ENCODE measurements around the gene SPO11. TPM values are rescaled to one million over a fixed set of nuclear protein-coding genes. Genes with fewer than 3 reads are reported as not detected.

SPO11 gene
- total and polyA plus RNA-seq, 10 of the 15 experiments (the other 5 are each of a cell fraction or from before 2014, with no cell fraction given): not detected

DNA sequence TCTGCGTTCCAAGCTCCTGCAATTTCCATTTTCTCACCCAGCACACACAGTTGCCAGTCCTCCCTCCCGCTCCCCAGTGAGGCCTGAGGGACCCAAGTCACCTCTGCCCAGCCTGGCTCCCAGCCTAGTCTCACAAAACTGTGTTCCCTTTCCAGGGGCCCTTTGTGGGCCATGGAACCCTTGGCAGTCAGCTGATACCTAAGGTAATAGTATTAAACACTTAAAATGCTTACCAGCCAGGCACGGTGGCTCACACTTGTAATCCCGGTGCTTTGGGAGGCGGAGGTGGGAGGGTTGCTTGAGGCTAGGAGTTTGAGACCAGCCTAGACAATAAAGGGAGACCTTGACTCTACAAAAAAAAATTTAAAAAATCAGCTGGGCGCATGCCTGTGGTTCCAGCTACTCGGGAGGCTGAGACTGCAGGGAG is 58.4 kb downstream of the SPO11 start:
- Histone ChIP-seq H3K9me3 (replicated peaks; ENCODE audit: control insufficient read depth, insufficient read depth, low read length) (no peaks in the 10 kb centered on the region), H3K4me2 (ENCODE audit: control insufficient read depth, insufficient read depth) (no peak overlapping the region), H3K4me3 (no peak overlapping the region), H2AFZ (ENCODE audit: control insufficient read depth, low read depth, low read length) (no peak overlapping the region), H3K4me1 (ENCODE audit: control insufficient read depth, insufficient read depth, low read length) (peaks cover 18% of the 10 kb centered on the region), H3K36me3 (ENCODE audit: control insufficient read depth in 2 of 2, insufficient read depth in 2 of 2, low read length in 1 of 2) (peaks cover 0 to 2% of the 10 kb centered on the region in 2 experiments; a peak in 2 of 4 replicates), H3K79me2 (ENCODE audit: control insufficient read depth, insufficient read depth, low read length) (peaks cover 15% of the 10 kb centered on the region), H3K27ac (ENCODE audit: control insufficient read depth, insufficient read depth) (no peak overlapping the region), H3K27me3 (replicated peaks in 1 of 2; ENCODE audit: control insufficient read depth in 2 of 2, insufficient read depth in 2 of 2, low read length in 1 of 2) (no peaks in the 10 kb centered on the region), H4K20me1 (ENCODE audit: control insufficient read depth, insufficient read depth) (no peaks in the 10 kb centered on the region), H3K9ac (ENCODE audit: control insufficient read depth, insufficient read depth, low read length) (no peak overlapping the region)
- TF ChIP-seq ZZZ3 (IDR thresholded peaks at IDR 0.05; ENCODE audit: control insufficient read depth, insufficient read length, low read depth): no peak
- no peak for TF ChIP-seq SP1 (IDR thresholded peaks at IDR 0.05; ENCODE audit: low read depth, low read length)
- TF ChIP-seq POU2F2 (IDR thresholded peaks at IDR 0.05; ENCODE audit: borderline replicate concordance, low read depth, low read length): no peak
- TF ChIP-seq ATF3 (IDR thresholded peaks at IDR 0.05; ENCODE audit: borderline replicate concordance, extremely low read depth, low read depth, low read length): no peak
- no peak for TF ChIP-seq HSF1 (IDR thresholded peaks at IDR 0.05; ENCODE audit: low read depth, low read length)
- TF ChIP-seq CHD2 (IDR thresholded peaks at IDR 0.05; ENCODE audit: borderline replicate concordance, low read depth, low read length): no peak
- TF ChIP-seq, protein P1, sequence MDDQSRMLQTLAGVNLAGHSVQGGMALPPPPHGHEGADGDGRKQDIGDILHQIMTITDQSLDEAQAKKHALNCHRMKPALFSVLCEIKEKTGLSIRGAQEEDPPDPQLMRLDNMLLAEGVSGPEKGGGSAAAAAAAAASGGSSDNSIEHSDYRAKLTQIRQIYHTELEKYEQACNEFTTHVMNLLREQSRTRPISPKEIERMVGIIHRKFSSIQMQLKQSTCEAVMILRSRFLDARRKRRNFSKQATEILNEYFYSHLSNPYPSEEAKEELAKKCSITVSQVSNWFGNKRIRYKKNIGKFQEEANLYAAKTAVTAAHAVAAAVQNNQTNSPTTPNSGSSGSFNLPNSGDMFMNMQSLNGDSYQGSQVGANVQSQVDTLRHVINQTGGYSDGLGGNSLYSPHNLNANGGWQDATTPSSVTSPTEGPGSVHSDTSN (IDR thresholded peaks at IDR 0.05; ENCODE audit: insufficient replicate concordance, low read depth, low read length): no peak
- no peak for TF ChIP-seq TCF3 (IDR thresholded peaks at IDR 0.05; ENCODE audit: borderline replicate concordance, insufficient read depth, low read depth, low read length)
- no peak for TF ChIP-seq JUND (IDR thresholded peaks at IDR 0.05; ENCODE audit: low read depth, low read length)
- TF ChIP-seq, protein P2, sequence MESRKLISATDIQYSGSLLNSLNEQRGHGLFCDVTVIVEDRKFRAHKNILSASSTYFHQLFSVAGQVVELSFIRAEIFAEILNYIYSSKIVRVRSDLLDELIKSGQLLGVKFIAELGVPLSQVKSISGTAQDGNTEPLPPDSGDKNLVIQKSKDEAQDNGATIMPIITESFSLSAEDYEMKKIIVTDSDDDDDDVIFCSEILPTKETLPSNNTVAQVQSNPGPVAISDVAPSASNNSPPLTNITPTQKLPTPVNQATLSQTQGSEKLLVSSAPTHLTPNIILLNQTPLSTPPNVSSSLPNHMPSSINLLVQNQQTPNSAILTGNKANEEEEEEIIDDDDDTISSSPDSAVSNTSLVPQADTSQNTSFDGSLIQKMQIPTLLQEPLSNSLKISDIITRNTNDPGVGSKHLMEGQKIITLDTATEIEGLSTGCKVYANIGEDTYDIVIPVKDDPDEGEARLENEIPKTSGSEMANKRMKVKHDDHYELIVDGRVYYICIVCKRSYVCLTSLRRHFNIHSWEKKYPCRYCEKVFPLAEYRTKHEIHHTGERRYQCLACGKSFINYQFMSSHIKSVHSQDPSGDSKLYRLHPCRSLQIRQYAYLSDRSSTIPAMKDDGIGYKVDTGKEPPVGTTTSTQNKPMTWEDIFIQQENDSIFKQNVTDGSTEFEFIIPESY (IDR thresholded peaks at IDR 0.05): no peak
- TF ChIP-seq SMAD1 (IDR thresholded peaks at IDR 0.05; ENCODE audit: low read depth, partially characterized antibody): no peak
- TF ChIP-seq ZBED1 (IDR thresholded peaks at IDR 0.05; ENCODE audit: borderline replicate concordance): no peak
- TF ChIP-seq, protein P3, sequence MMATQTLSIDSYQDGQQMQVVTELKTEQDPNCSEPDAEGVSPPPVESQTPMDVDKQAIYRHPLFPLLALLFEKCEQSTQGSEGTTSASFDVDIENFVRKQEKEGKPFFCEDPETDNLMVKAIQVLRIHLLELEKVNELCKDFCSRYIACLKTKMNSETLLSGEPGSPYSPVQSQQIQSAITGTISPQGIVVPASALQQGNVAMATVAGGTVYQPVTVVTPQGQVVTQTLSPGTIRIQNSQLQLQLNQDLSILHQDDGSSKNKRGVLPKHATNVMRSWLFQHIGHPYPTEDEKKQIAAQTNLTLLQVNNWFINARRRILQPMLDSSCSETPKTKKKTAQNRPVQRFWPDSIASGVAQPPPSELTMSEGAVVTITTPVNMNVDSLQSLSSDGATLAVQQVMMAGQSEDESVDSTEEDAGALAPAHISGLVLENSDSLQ (IDR thresholded peaks at IDR 0.05): no peak
- no peak for TF ChIP-seq SPI1 (IDR thresholded peaks at IDR 0.05; ENCODE audit: borderline replicate concordance, insufficient read depth, low read depth, low read length)
- TF ChIP-seq NBN (IDR thresholded peaks at IDR 0.05): no peak
- no peak for TF ChIP-seq TCF7 (IDR thresholded peaks at IDR 0.05; ENCODE audit: borderline replicate concordance)
- TF ChIP-seq TAF1 (IDR thresholded peaks at IDR 0.05; ENCODE audit: borderline replicate concordance, low read depth, low read length): no peak
- in situ Hi-C loops (cut with MboI): loop anchor here (5.0 to 25.0 kb wide), 3 partner anchors 204 to 1274 kb away; partner anchors contain the start of gene STX16
- ATAC-seq: no peak
- FAIRE-seq: no peak
- BruUV-seq (replicated peaks): no TSS peak
- intact Hi-C loops (cut with micrococcal nuclease; ENCODE audit: unreplicated experiment): loop anchor here (2.0 kb wide), 1 partner anchor 95 kb away; no protein-coding TSS in a partner anchor
- ChIA-PET SMC1A (ENCODE audit: uncharacterized antibody, unreplicated experiment) (interaction anchor here (3.7 kb wide), 1 partner anchor 111 kb away, joined by 15 read pairs; no protein-coding TSS in a partner anchor), RAD21 (ENCODE audit: unreplicated experiment) (interaction anchor here (0.6 to 5.0 kb wide), 5 partner anchors 57 to 111 kb away, joined by 3 to 20 read pairs (median 3); no protein-coding TSS in a partner anchor), CTCF (interaction anchor here (0.8 to 3.8 kb wide), 4 partner anchors 11 to 111 kb away, joined by 3 to 25 read pairs (median 6); no protein-coding TSS in a partner anchor), POLR2A (interaction anchor here (4.2 kb wide), 1 partner anchor 12 kb away, joined by 58 read pairs; no protein-coding TSS in a partner anchor)
- WGBS (ENCODE audit: insufficient coverage, insufficient replicate concordance, low lambda C conversion rate, missing lambda C conversion rate): 98% methylated on average over 7 of the region's 7 CpGs
- no peak for DNase-seq (ENCODE audit: low read depth, low spot score)

Data from GM12878 (cell line).